Neural progenitor cell (in vitro differentiated cells): ENCODE data around the gene CHKB. TPM values are rescaled to one million over a fixed set of nuclear protein-coding genes. Genes with fewer than 3 reads are reported as not detected.
"Not testable (repeated sequence)": the region's sequence is repeated elsewhere in the genome, so short reads cannot be mapped to it uniquely, and the experiment has no call there.

ENCODE experiments used
- DNase-seq: peaks from one replicate; pipeline ENCODE4 v3.0.0-alpha.2; 2016; ENCODE audit warnings: low spot score
- H2AFZ ChIP-seq: fragments of 200-600 bp; sonication (generic); replicated peaks from 2 replicates; pipeline ENCODE4 v1.6.1; 2016; ENCODE audit warnings: antibody characterized with exemption
- H3F3A ChIP-seq: fragments of 200-600 bp; sonication (generic); 2 replicates; pipeline ENCODE4 v1.6.1; 2016; ENCODE audit warnings: antibody characterized with exemption, low read depth
- H3K27ac ChIP-seq: fragments of 200-600 bp; sonication (generic); 2 replicates; pipeline ENCODE4 v1.5.1; 2016; ENCODE audit warnings: mild to moderate bottlenecking
- H3K27me3 ChIP-seq: fragments of 200-600 bp; sonication (generic); 2 replicates; pipeline ENCODE4 v1.6.1; 2016; ENCODE audit warnings: mild to moderate bottlenecking, moderate library complexity
- H3K36me3 ChIP-seq: fragments of 200-600 bp; sonication (generic); 2 replicates; pipeline ENCODE4 v1.5.1; 2016
- H3K4me1 ChIP-seq: fragments of 200-600 bp; sonication (generic); 2 replicates; pipeline ENCODE4 v1.6.1; 2016; ENCODE audit warnings: mixed run types
- H3K4me2 ChIP-seq: fragments of 200-600 bp; sonication (generic); 2 replicates; pipeline ENCODE4 v1.6.1; 2016
- H3K4me3 ChIP-seq: fragments of 200-600 bp; sonication (generic); 2 replicates; pipeline ENCODE4 v1.5.1; 2016
- H3K79me2 ChIP-seq: fragments of 200-600 bp; sonication (generic); 2 replicates; pipeline ENCODE4 v1.6.1; 2016; ENCODE audit warnings: low read depth
- H3K9ac ChIP-seq: fragments of 200-600 bp; sonication (generic); 2 replicates; pipeline ENCODE4 v1.6.1; 2016
- H3K9me3 ChIP-seq: fragments of 200-600 bp; sonication (generic); 2 replicates; pipeline ENCODE4 v1.5.1; 2016; ENCODE audit warnings: low read depth
- H4K20me1 ChIP-seq: fragments of 200-600 bp; sonication (generic); 2 replicates; pipeline ENCODE4 v1.6.1; 2016; ENCODE audit warnings: low read depth
- H3K27ac Mint-ChIP-seq: 3 replicates; pipeline ENCODE4 v1.8.0; 2021; ENCODE audit warnings: mixed read lengths
- H3K27me3 Mint-ChIP-seq: 2 replicates; pipeline ENCODE4 v1.8.0; 2022; ENCODE audit warnings: low read depth, mild to moderate bottlenecking, inconsistent platforms, moderate library complexity, mixed read lengths; ENCODE audit not compliant: insufficient read depth
- H3K36me3 Mint-ChIP-seq: 3 replicates; pipeline ENCODE4 v1.8.0; 2021; ENCODE audit warnings: mixed read lengths
- H3K4me1 Mint-ChIP-seq: 3 replicates; pipeline ENCODE4 v1.8.0; 2021; ENCODE audit warnings: mixed read lengths
- H3K4me3 Mint-ChIP-seq: 3 replicates; pipeline ENCODE4 v1.8.0; 2021; ENCODE audit warnings: mild to moderate bottlenecking, moderate library complexity, mixed read lengths
- H3K9me3 Mint-ChIP-seq: 3 replicates; pipeline ENCODE4 v1.8.0; 2020; ENCODE audit warnings: mixed read lengths
- CTCF ChIP-seq: fragments of 200-600 bp; sonication (generic); IDR thresholded peaks from 2 replicates; pipeline ENCODE4 v1.5.1; 2017; ENCODE audit warnings: antibody characterized with exemption, mild to moderate bottlenecking
- EZH2 ChIP-seq: fragments of 200-600 bp; sonication (generic); IDR thresholded peaks from 2 replicates; pipeline ENCODE4 v1.6.1; 2017; ENCODE audit warnings: antibody characterized with exemption, mild to moderate bottlenecking, moderate library complexity
- EZH2phosphoT487 ChIP-seq: fragments of 200-600 bp; sonication (generic); IDR thresholded peaks from 2 replicates; pipeline ENCODE4 v1.6.1; 2017; ENCODE audit warnings: antibody characterized with exemption
- total RNA-seq: library from RNA; depleted of rRNA; stranded (reverse); fragments of >200 nt; gene quantifications from 2 replicates; pipeline ENCODE4 v1.2.3, GENCODE V29; 2015; ENCODE audit warnings: low replicate concordance

CHKB gene
- total RNA-seq, 1 donor from 2014 or later, result 67.4 TPM

- Histone ChIP-seq H3K9me3 (no peaks in the 10 kb centered on the region), H2AFZ (no peak overlapping the region), H3K27me3 (peaks cover 28% of the 10 kb centered on the region), H3K9ac (no peak overlapping the region), H3F3A (peaks cover 8% of the 10 kb centered on the region), H3K79me2 (no peaks in the 10 kb centered on the region), H3K4me3 (no peak overlapping the region), H3K36me3 (no peaks in the 10 kb centered on the region), H3K27ac (no peak overlapping the region), H4K20me1 (no peaks in the 10 kb centered on the region), H3K4me1 (no peaks in the 10 kb centered on the region), H3K4me2 (no peak overlapping the region)
- TF ChIP-seq CTCF, result no peak
- TF ChIP-seq EZH2phosphoT487, result no peak
- TF ChIP-seq EZH2, result no peak
- DNase-seq, result no peak
- H3K4me3 Mint-ChIP-seq, result no peak overlapping the region
- peaks cover 3% of the 10 kb centered on the region for H3K4me1 Mint-ChIP-seq
- no peak overlapping the region for H3K27ac Mint-ChIP-seq
- H3K27me3 Mint-ChIP-seq, result peaks cover 2% of the 10 kb centered on the region
- H3K9me3 Mint-ChIP-seq, result peaks cover 2% of the 10 kb centered on the region
- H3K36me3 Mint-ChIP-seq, result peaks cover 1% of the 10 kb centered on the region
Observed at GRCh38 chr22:50610041-50610451, 27.4 kb upstream of the CHKB start.

DNA sequence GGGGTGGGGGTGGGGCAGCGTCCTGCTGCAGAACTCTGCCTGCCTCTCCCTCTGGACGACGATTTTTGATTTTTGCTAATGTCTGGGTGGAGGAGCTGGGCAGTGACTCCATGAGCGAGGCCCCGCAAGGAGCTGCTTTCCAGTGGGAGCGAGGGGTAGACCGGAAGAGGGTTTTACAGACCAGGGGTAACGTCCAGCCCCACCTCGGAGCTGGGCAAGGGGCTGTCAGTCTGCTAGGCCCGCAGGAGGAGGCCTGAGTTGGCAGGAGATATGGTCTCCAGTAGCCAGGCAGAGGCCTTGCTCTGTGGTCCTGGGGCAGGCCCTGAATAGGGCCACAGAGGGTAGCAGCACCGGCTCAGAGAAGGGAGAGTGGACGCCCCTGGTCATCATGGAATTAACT lies 26.9 kb upstream of the CHKB start:
- Histone ChIP-seq H3K27ac (no peak overlapping the region), H4K20me1 (no peaks in the 10 kb centered on the region), H2AFZ (no peak overlapping the region), H3F3A (peaks cover 8% of the 10 kb centered on the region), H3K4me1 (no peaks in the 10 kb centered on the region), H3K9me3 (no peaks in the 10 kb centered on the region), H3K27me3 (peaks cover 31% of the 10 kb centered on the region), H3K36me3 (no peaks in the 10 kb centered on the region), H3K4me3 (no peak overlapping the region), H3K4me2 (no peak overlapping the region), H3K79me2 (no peaks in the 10 kb centered on the region), H3K9ac (no peak overlapping the region)
- Mint-ChIP-seq H3K36me3 (peaks cover 1% of the 10 kb centered on the region), H3K4me1 (peaks cover 3% of the 10 kb centered on the region), H3K27me3 (peaks cover 2% of the 10 kb centered on the region), H3K4me3 (no peak overlapping the region), H3K27ac (no peak overlapping the region), H3K9me3 (peaks cover 2% of the 10 kb centered on the region)
- no peak for TF ChIP-seq EZH2phosphoT487
- no peak for TF ChIP-seq EZH2
- no peak for TF ChIP-seq CTCF
- DNase-seq, result no peak

DNA sequence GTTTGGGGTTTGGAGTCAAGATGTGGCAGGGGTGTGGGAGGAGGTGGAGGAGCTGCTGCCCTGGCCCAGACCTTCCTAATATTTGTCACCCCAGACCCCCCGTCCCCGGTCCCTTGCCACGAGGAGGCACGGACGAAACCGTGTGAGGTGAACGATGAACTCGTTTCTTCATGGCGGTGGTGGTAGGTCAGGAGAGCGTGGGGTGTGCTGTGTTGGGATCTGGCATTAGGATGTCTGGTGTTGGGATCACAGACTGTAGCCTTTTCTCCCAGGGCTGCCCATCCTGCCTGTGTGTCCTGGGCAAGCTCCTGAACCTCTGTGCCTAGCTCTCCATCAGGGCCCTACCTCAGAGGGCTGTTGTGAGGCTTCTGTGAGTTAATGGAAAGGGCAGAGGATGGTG lies 26.3 kb upstream of the CHKB start:
- Histone ChIP-seq H3K4me1 (no peaks in the 10 kb centered on the region), H3K79me2 (no peaks in the 10 kb centered on the region), H3K36me3 (no peaks in the 10 kb centered on the region), H3K4me3 (no peak overlapping the region), H3F3A (peaks cover 8% of the 10 kb centered on the region), H2AFZ (no peak overlapping the region), H3K4me2 (no peak overlapping the region), H3K27ac (no peak overlapping the region), H3K9ac (no peak overlapping the region), H3K9me3 (no peaks in the 10 kb centered on the region), H4K20me1 (no peaks in the 10 kb centered on the region), H3K27me3 (peaks cover 32% of the 10 kb centered on the region)
- Mint-ChIP-seq H3K4me3 (no peak overlapping the region), H3K9me3 (no peaks in the 10 kb centered on the region), H3K27me3 (peaks cover 2% of the 10 kb centered on the region), H3K4me1 (peaks cover 3% of the 10 kb centered on the region), H3K36me3 (peaks cover 1% of the 10 kb centered on the region), H3K27ac (no peak overlapping the region)
- no peak for TF ChIP-seq CTCF
- no peak for TF ChIP-seq EZH2
- TF ChIP-seq EZH2phosphoT487, result no peak
- DNase-seq, result no peak

DNA sequence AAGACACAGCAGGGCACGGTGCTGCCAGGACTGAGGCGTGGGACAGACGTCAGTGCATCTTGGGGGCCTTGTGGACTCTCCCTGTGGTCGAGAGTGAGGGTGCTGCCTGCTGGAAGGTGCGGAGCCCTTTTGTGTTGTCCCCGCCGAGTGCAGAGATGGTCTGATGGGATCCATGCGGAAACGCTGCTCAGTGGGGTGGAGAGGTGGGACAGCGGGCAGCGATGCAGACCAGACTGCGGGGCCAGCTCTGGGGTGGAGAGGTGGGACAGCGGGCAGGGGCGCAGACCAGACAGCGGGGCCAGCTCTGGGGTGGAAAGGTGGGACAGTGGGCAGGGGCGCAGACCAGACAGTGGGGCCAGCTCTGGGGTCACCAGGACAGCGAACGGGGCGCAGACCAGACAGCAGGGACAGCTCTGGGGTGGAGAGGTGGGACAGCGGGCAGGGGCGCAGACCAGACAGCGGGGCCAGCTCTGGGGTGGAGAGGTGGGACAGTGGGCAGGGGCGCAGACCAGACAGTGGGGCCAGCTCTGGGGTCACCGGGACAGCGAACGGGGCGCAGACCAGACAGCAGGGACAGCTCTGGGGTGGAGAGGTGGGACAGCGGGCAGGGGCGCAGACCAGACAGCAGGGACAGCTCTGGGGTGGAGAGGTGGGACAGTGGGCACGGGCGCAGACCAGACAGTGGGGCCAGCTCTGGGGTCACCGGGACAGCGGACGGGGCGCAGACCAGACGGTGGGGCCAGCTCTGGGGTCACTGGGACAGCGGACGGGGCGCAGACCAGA lies 25.6 kb upstream of the CHKB start:
- not testable (repeated sequence) for H3K79me2 ChIP-seq, H3K4me1 ChIP-seq, H3K4me1 Mint-ChIP-seq, H4K20me1 ChIP-seq, H3K27ac ChIP-seq, H3K9ac ChIP-seq, H3K4me3 ChIP-seq, H3K36me3 ChIP-seq, DNase-seq, H3K9me3 Mint-ChIP-seq, H3K9me3 ChIP-seq, H3F3A ChIP-seq, H3K4me2 ChIP-seq, H3K4me3 Mint-ChIP-seq, H3K36me3 Mint-ChIP-seq, H3K27me3 Mint-ChIP-seq, H2AFZ ChIP-seq, H3K27ac Mint-ChIP-seq
- peaks cover 32% of the 10 kb centered on the region for H3K27me3 ChIP-seq
